Nephron (organoid): ENCODE data around the gene ERCC8.
"Not testable (repeated sequence)": the region's sequence is repeated elsewhere in the genome, so short reads cannot be mapped to it uniquely, and the experiment has no call there.

Source experiments
- H3K27ac Mint-ChIP-seq, 3 experiments: 2 replicates each; pipeline ENCODE4 v1.8.0; 2020; ENCODE audit warnings: mixed read lengths in 3 of 3, mild to moderate bottlenecking in 2 of 3, moderate library complexity in 1 of 3
- H3K27me3 Mint-ChIP-seq: 2 replicates; pipeline ENCODE4 v1.8.0; 2021; ENCODE audit warnings: low read depth, mild to moderate bottlenecking, moderate library complexity, mixed read lengths
- H3K36me3 Mint-ChIP-seq: 2 replicates; pipeline ENCODE4 v1.8.0; 2020; ENCODE audit warnings: low read depth, mixed read lengths
- H3K4me1 Mint-ChIP-seq: 2 replicates; pipeline ENCODE4 v1.8.0; 2020; ENCODE audit warnings: mixed read lengths
- H3K4me3 Mint-ChIP-seq, 3 experiments: 2 replicates each; pipeline ENCODE4 v1.8.0; 2020; ENCODE audit warnings: mild to moderate bottlenecking in 3 of 3, mixed read lengths in 3 of 3, moderate library complexity in 2 of 3
- H3K9me3 Mint-ChIP-seq: 2 replicates; pipeline ENCODE4 v1.8.0; 2020; ENCODE audit warnings: mixed read lengths
- CTCF ChIP-seq, 3 experiments: fragments of 200-600 bp; sonication (generic); IDR thresholded peaks; one replicate each; pipeline ENCODE4 v1.5.0; 2021; ENCODE audit warnings: antibody characterized with exemption in 3 of 3; ENCODE audit not compliant: unreplicated experiment in 3 of 3

Gene ERCC8

GRCh38 chr5:60886158-60886557, 58.7 kb downstream of the ERCC8 start:
- no peak for TF ChIP-seq CTCF (IDR thresholded peaks at IDR 0.05; ENCODE audit: unreplicated experiment in 3 of 3)
- H3K27ac Mint-ChIP-seq: no peak overlapping the region
- H3K4me3 Mint-ChIP-seq: no peak overlapping the region
- H3K36me3 Mint-ChIP-seq: peaks cover 56% of the 10 kb centered on the region
- H3K9me3 Mint-ChIP-seq: peaks cover 17% of the 10 kb centered on the region
- H3K27me3 Mint-ChIP-seq: no peaks in the 10 kb centered on the region
- H3K4me1 Mint-ChIP-seq: no peaks in the 10 kb centered on the region

GRCh38 chr5:60883229-60883628, 61.6 kb downstream of the ERCC8 start:
- Mint-ChIP-seq H3K27me3 (no peaks in the 10 kb centered on the region), H3K4me3 (no peak overlapping the region), H3K9me3 (peaks cover 38% of the 10 kb centered on the region), H3K27ac (no peak overlapping the region), H3K4me1 (no peaks in the 10 kb centered on the region), H3K36me3 (peaks cover 62% of the 10 kb centered on the region)
- peak in 1 of 3 experiments; percentile 12 for TF ChIP-seq CTCF (IDR thresholded peaks at IDR 0.05; ENCODE audit: unreplicated experiment in 3 of 3)

GRCh38 chr5:60872892-60873291, 72.0 kb downstream of the ERCC8 start:
- peaks cover 27% of the 10 kb centered on the region for H3K9me3 Mint-ChIP-seq
- H3K4me3 Mint-ChIP-seq: no peak overlapping the region
- peaks cover 30% of the 10 kb centered on the region for H3K36me3 Mint-ChIP-seq
- no peak for TF ChIP-seq CTCF (IDR thresholded peaks at IDR 0.05; ENCODE audit: unreplicated experiment in 3 of 3)
- no peaks in the 10 kb centered on the region for H3K4me1 Mint-ChIP-seq
- H3K27me3 Mint-ChIP-seq: no peaks in the 10 kb centered on the region
- H3K27ac Mint-ChIP-seq: no peak overlapping the region

- Mint-ChIP-seq H3K27me3 (no peaks in the 10 kb centered on the region), H3K4me1 (no peaks in the 10 kb centered on the region), H3K36me3 (peaks cover 30% of the 10 kb centered on the region), H3K9me3 (peaks cover 24% of the 10 kb centered on the region), H3K27ac (no peak overlapping the region), H3K4me3 (no peak overlapping the region)
- TF ChIP-seq CTCF (IDR thresholded peaks at IDR 0.05; ENCODE audit: unreplicated experiment in 3 of 3): no peak
Measured at GRCh38 chr5:60870857-60871256, 74.0 kb downstream of the ERCC8 start.

- not testable (repeated sequence) for H3K4me3 Mint-ChIP-seq, H3K4me1 Mint-ChIP-seq
Measured at GRCh38 chr5:60860572-60860971, 84.3 kb downstream of the ERCC8 start.

GRCh38 chr5:60856066-60856465, 88.8 kb downstream of the ERCC8 start:
- H3K27ac Mint-ChIP-seq: no peak overlapping the region
- H3K27me3 Mint-ChIP-seq: no peaks in the 10 kb centered on the region
- TF ChIP-seq CTCF (IDR thresholded peaks at IDR 0.05; ENCODE audit: unreplicated experiment in 3 of 3): no peak
- H3K9me3 Mint-ChIP-seq: no peaks in the 10 kb centered on the region
- peaks cover 3% of the 10 kb centered on the region for H3K36me3 Mint-ChIP-seq
- no peaks in the 10 kb centered on the region for H3K4me1 Mint-ChIP-seq
- no peak overlapping the region for H3K4me3 Mint-ChIP-seq

More at GRCh38 chr5:60860572-60860971, 84.3 kb downstream of the ERCC8 start:
- not testable (repeated sequence) for H3K27me3 Mint-ChIP-seq, H3K27ac Mint-ChIP-seq
- Mint-ChIP-seq H3K9me3 (peaks cover 12% of the 10 kb centered on the region), H3K36me3 (peaks cover 11% of the 10 kb centered on the region)
